NCI-H2196 treated with DMSO at 0.1 percent for 48 hours (cell line): ENCODE data around the gene A2M.

Experiments
- DNase-seq: peaks from one replicate; lab custom pipeline; 2025; ENCODE audit not compliant: unreplicated experiment; lab: John Stamatoyannopoulos, UW

A2M gene

GRCh38 chr12:9122091-9122609 lies 6.4 kb upstream of the A2M start:
- DNase-seq = no peak

GRCh38 chr12:9120487-9121184 lies 4.9 kb upstream of the A2M start:
- no peak for DNase-seq

DNA sequence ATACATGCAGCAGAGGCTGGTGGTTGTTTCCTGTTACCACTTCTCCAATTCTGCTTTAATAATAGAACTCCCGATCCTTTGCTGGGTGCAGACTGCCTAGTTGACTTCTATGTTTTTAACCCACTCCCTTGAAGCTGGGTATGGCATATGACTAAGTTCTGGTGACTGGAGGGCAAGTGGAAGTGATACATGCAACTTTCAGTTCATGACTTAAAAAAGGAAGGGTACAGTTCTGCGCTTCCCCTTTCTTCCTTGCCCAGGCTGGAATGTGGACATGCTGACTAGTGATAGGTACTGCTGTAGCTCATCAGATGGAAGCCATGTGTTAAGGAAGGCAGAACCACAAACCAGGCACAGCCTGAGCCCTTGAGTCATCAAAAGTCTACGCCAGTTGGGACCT lies 2.4 kb upstream of the A2M start:
- DNase-seq = no peak

GRCh38 chr12:9114946-9115345 lies 773 bp downstream of the A2M start:
- no peak for DNase-seq

DNA sequence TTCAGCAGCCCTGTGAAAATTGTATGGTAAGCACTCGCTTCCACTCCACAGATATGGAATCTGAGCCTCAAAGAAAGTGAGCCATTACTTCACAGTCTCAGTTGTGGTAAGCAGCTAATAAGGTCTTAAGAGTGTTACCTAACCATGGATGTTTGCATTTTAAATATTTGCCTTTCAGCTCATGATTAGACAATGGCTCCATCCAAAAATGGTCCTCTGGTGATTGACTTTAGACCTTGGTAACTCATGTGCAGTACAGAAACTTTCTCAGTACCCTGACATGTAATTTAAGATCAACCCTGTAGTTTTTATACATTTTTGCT lies 1.8 kb downstream of the A2M start:
- no peak for DNase-seq

DNA sequence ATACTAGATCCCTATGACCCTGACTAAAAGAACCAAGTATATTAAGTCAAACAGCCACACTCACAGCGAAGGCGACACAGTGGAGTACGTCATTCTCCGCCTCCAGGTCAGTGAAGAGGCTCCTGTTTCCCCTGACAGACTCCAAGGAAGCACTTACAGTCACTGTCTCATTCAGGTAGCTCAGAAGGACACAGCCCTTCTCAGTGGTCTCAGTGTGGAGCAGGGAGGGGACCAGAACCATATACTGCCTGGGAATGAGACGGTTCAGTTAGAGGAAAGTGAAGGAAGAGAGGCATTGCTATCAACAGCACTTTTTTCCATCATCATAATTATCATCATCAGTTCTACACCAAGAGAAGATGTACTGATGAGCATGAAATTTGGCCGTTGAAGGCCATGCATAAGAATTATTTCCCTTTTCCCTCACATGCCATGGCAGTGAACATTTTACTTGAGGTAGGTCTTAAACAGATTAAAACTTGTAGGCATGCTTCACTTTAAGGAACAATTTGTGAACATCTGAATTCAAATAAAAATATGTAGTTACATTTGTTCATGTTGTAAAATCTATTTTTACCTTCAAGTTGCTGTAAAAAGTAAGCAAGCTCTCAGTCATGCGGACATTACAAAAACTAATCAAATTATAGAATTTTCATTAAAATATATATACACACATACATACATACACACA lies 2.3 kb downstream of the A2M start:
- DNase-seq = no peak

- no peak for DNase-seq
These were observed 3.5 kb downstream of the A2M start for GRCh38 chr12:9112076-9112853.

DNA sequence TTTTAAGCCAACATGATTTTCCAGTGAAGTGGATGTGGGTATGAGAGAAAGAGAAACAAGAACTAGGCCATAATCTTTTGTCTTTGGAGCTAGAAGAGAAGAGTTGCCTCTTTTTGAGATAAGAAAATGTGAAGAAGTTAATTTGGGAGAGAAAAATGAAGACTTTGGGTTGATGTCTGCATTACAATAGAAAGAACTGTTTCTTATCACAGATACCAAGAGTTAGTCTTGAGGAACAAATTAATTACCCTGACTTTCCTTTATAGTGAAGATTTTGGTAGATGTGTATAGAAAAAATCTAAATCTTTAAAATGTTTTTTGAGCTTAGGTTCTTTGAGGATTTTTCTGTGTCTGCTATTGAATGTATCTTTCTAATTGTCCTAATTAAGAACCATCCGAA lies 4.2 kb downstream of the A2M start:
- no peak for DNase-seq

- no peak for DNase-seq
These were observed 5.8 kb downstream of the A2M start for GRCh38 chr12:9109737-9110491.

- no peak for DNase-seq
These were observed 6.6 kb downstream of the A2M start for GRCh38 chr12:9109213-9109522.

DNA sequence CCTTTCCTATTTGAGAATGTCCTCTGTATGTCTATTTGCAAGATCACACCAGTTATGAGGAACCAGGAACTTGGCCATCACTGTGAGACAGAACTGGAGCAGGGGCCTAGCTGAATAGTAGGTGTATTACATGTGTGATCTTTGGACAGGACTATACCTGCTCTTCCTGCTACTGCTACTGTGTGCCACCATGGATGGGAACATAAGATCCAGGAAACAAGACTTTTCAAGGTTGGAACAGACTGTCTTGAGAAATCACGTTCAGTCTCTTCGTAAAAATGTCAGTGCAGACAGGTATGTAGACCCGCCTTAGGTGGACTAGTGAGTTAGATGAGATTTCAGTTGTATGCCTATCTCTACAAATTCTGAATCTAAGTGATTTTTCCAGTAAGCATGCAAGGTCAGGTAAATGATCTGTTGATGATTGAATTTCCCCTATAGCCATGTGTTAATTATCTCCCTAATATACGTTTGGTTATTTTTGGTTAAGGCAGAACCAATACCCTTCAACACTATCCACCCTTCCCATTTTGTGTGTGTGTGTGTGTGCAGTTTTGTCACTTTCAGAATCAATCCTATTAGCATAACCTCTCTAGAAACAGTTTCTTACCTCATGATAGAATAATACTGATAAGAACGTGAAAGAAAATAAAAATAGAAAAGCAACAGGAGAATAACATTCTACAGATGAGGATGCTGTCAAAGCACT lies 7.1 kb downstream of the A2M start:
- DNase-seq = no peak

DNA sequence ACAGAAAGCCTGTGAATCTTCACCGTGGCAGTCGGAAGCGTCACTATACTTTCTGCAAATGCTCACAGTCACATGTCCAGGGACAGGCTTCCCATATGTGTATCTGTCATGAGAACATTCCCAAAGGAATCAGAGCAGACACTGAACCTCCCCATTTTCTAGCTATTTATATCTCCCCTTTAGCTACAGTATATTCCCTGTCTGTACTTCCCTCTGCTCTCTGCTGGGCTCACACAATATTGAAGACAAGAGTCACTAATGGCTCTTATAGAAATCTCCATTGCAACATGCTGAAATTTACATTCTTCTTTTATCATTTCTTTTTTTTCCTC lies 8.2 kb downstream of the A2M start:
- DNase-seq = no peak

DNA sequence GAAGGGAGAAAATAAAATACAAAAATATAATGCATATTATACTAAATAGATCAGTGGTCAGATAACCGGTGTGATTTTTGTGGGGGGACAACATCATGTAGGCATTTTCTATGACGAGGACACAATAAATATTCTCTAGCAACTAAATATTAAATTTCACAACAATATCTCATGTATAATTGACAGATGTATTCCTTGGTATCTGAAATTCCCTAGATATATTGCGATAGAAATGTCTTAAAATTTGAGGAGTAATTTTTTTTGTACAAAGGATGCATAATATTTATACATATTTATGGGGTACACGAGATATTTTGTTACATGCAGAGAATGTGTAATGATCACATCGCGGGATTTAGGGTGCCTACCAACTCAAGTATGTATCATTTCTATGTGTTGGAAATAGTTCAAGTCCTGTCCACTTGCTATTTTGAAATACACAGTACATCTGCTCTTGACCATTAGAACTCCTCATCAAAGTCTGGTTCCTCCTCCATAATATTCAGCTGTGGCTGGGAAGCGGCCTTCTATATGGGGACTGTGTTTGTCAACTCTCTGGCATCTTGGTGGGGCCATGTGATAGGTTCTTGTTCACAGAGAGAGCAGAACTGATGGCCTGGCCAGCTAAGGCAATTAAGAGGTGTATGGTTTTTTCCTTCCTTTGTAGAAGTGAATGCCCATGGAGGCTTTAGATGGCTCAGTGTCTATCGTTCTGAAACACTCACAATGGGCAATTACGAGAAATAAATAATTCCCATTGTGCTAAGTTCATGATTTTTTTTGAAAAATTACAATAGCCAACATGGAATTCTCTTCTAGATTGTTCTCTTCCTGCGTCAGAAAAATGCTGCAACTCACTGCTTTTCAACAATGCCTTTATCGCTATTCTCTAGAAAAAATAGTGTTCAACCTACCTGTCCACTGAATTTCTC lies 8.8 kb downstream of the A2M start:
- DNase-seq = no peak

DNA sequence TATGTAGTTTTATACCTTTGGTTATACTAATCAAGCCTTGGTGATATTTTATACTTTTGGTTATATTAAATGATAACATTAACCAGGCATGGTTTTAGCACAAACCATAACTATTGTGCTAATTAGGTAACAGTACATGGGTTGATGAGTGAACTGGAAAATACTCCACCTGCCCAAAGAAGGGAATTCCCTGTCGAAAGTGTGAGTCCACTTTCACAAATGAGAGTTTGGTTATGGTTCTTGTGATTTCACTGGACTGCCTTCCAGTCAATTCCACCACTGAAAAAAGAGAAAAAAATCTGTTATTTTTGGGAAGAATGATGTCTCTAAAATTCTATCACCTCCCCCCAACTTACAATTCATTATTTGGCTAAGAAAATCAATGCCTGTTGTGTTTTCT lies 9.7 kb downstream of the A2M start:
- no peak for DNase-seq

DNA sequence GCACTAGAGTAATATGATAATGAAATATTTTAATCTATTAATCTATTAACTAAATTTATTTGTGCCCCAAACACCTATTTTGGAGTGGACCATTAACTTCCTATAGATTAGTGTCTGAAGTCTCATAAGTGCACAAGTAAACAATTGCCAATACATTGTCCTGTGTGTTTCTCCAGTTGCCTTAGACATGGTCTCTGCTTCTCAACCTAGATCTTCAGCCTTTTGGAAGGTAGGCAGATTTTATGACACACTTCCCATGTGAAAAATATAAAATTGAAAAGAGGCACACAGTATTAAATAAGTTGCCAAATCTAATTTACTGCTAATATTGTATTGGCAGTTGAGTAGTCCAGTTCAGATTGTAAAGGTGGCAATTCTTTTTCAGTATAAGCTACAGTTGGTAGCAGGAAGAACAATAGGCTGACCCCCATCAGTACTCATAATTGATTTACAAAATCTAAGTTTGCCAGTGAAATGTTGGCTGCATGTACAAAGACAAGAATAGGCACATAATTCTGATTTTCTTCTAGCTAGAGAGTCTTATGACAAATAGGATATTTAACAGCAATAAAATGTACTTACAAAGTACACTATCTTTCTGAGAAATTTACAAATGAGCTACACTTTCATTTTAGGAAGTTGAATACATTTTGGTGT lies 10.8 kb downstream of the A2M start:
- DNase-seq = no peak

- no peak for DNase-seq
These were observed 11.6 kb downstream of the A2M start for GRCh38 chr12:9104087-9104486.

DNA sequence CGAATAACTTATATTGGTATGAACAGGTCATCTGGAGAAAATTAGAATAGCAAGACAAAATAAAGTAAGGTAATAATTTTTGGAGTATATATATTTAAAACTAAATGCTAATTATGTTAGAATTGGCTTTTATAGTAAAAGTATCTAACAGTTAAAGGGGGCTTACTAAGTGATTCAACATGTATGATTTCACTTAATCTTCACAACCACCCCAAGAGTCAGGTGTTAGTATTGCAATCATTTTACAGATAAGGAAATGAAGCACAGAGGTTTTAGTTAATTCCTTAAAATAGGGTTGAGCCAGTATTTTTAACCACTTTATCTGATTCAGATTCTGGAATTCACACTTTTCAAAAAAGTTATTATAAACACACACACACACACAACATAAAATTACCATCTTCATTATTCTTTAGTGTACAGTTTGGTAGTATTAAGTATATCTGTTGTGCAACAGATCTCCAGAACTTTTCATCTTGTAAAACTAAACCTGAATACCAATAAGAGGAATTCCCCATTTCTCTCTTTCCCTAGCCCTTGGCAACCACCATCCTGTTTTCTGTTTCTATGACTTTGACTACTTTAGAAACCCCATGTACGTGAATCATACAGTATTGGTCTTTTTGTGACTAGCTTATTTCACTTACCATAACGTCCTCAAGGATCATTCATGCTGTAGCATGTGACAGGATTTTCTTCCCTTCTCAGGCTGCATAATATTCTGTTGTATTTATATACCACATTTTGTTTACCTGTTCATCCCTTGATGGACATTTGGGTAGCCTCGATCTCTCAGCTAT lies 12.5 kb downstream of the A2M start:
- DNase-seq = no peak

GRCh38 chr12:9101018-9101687 lies 14.6 kb downstream of the A2M start:
- no peak for DNase-seq
